GM20431 (cell line): ENCODE results near the gene ZFP91.

Source experiments
- in situ Hi-C: fragments of 300-500 bp; cut with MseI, MboI; formaldehyde crosslinking; loops from one replicate; pipeline ENCODE4 v1.15.0; 2020; ENCODE audit warnings: low sequenced_read_pairs; ENCODE audit not compliant: unreplicated experiment

Gene ZFP91

GRCh38 chr11:58656348-58656747 lies 77.5 kb downstream of the ZFP91 start:
- in situ Hi-C loops: no loop called here

GRCh38 chr11:58658623-58659022 lies 79.8 kb downstream of the ZFP91 start:
- in situ Hi-C loops: no loop called here

- in situ Hi-C loops: no loop called here
Observed at GRCh38 chr11:58659404-58659803, 80.5 kb downstream of the ZFP91 start.

- in situ Hi-C loops: no loop called here
Observed at GRCh38 chr11:58659910-58660570, 81.2 kb downstream of the ZFP91 start.
